Glutamatergic neuron (in vitro differentiated cells): ENCODE measurements around the gene GPC6. TPM values are rescaled to one million over a fixed set of nuclear protein-coding genes. Genes with fewer than 3 reads are reported as not detected.

Source experiments
- DNase-seq: peaks from one replicate; pipeline ENCODE4 v3.0.0; 2022
- H3K27ac Mint-ChIP-seq: one replicate; pipeline ENCODE4 v1.8.0; 2020; ENCODE audit warnings: mild to moderate bottlenecking, mixed read lengths, inconsistent platforms; ENCODE audit not compliant: unreplicated experiment
- H3K27me3 Mint-ChIP-seq: one replicate; pipeline ENCODE4 v1.8.0; 2020; ENCODE audit warnings: mild to moderate bottlenecking, moderate library complexity, mixed read lengths, inconsistent platforms; ENCODE audit not compliant: unreplicated experiment
- H3K36me3 Mint-ChIP-seq: one replicate; pipeline ENCODE4 v1.8.0; 2020; ENCODE audit warnings: mild to moderate bottlenecking, mixed read lengths, inconsistent platforms; ENCODE audit not compliant: unreplicated experiment
- H3K4me1 Mint-ChIP-seq: one replicate; pipeline ENCODE4 v1.8.0; 2020; ENCODE audit warnings: mild to moderate bottlenecking, low read depth, mixed read lengths, inconsistent platforms; ENCODE audit not compliant: unreplicated experiment
- H3K4me3 Mint-ChIP-seq: one replicate; pipeline ENCODE4 v1.8.0; 2020; ENCODE audit warnings: mild to moderate bottlenecking, mixed read lengths, inconsistent platforms; ENCODE audit not compliant: unreplicated experiment
- H3K9me3 Mint-ChIP-seq: one replicate; pipeline ENCODE4 v1.8.0; 2020; ENCODE audit warnings: mild to moderate bottlenecking, moderate library complexity, mixed read lengths, inconsistent platforms; ENCODE audit not compliant: unreplicated experiment
- total RNA-seq: library from RNA; stranded (reverse); fragmentation: NEBNext Ultra II Directional; extraction: Animal tissue kit (Norgen Biotek cat#: 25700); gene quantifications from one replicate; pipeline ENCODE4 v1.2.1, GENCODE V29; 2021; ENCODE audit not compliant: unreplicated experiment
- TF ChIP-seq, protein P1 (sequence below): fragments of 200-600 bp; sonication (generic); IDR thresholded peaks from one replicate; pipeline ENCODE4 v1.5.0; 2021; ENCODE audit not compliant: partially characterized antibody, unreplicated experiment

The GPC6 gene
- total RNA-seq, 1 donor from 2014 or later: 11.8 TPM

DNA sequence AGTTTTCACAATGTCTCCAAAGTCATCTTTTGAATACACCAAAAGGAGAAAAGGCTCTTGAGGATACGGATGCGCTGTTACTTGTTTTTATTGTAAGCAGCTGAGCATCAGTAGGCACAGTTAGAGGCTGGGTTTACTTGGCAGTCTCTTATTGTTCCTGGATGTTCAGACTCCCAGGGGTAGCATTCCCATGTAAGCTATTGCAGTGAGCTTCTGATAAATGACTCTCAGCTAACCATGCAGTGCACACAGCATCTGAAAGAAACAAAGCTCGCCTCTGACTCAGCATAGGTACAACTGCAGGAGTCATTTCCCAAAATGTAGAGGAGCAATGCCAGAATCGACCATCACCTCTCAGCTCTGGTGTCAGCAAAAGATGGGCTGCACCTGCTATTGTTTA lies 1168.1 kb downstream of the GPC6 start:
- Mint-ChIP-seq H3K27ac (no peak overlapping the region), H3K9me3 (peaks cover 2% of the 10 kb centered on the region), H3K27me3 (peaks cover 2% of the 10 kb centered on the region), H3K4me3 (no peak overlapping the region), H3K4me1 (no peaks in the 10 kb centered on the region), H3K36me3 (no peaks in the 10 kb centered on the region)
- DNase-seq: no peak
- TF ChIP-seq, protein P1, sequence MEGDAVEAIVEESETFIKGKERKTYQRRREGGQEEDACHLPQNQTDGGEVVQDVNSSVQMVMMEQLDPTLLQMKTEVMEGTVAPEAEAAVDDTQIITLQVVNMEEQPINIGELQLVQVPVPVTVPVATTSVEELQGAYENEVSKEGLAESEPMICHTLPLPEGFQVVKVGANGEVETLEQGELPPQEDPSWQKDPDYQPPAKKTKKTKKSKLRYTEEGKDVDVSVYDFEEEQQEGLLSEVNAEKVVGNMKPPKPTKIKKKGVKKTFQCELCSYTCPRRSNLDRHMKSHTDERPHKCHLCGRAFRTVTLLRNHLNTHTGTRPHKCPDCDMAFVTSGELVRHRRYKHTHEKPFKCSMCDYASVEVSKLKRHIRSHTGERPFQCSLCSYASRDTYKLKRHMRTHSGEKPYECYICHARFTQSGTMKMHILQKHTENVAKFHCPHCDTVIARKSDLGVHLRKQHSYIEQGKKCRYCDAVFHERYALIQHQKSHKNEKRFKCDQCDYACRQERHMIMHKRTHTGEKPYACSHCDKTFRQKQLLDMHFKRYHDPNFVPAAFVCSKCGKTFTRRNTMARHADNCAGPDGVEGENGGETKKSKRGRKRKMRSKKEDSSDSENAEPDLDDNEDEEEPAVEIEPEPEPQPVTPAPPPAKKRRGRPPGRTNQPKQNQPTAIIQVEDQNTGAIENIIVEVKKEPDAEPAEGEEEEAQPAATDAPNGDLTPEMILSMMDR: no peak

DNA sequence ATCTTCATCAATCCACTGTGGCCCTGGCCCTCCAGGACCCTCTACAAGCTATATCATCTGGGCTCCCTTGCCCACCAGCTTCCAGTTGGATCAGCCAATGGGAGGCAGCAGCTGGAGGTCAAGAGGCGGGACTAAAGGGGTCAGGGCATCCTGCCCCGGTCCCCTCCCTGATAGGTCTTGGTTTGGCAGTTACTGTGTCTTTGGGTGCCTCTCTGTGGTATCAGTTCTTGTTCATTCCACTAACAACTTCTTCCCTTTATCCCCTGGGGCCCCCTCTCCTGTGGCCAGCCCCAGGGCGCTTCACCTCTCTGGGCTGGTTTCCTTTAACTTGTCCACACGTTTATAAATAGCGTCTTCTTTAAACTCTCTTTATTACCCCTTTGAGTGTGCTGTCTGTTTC lies 1169.3 kb downstream of the GPC6 start:
- H3K27me3 Mint-ChIP-seq: no peaks in the 10 kb centered on the region
- H3K27ac Mint-ChIP-seq: no peak overlapping the region
- no peaks in the 10 kb centered on the region for H3K4me1 Mint-ChIP-seq
- DNase-seq: no peak
- no peak overlapping the region for H3K4me3 Mint-ChIP-seq
- peaks cover 2% of the 10 kb centered on the region for H3K9me3 Mint-ChIP-seq
- no peaks in the 10 kb centered on the region for H3K36me3 Mint-ChIP-seq
- TF ChIP-seq, protein P1: no peak

DNA sequence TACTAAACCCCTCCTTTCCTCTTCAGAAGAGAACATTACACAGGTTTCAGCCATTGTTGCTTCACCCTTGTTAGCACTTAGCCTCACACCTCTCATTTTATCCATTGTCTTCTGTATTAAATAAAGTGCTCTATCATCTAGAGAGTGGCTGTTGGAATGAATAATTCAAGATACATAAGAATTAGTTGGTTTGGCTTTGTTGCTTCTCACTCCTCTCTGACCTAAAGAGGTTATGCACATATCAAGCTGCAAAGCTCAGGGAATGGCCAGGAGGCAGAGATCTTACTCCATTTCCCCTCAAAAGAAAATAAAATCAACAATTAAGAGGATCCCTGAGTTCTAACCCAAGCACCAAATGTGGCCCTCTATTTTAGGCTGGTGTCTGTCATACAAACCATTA lies 1173.2 kb downstream of the GPC6 start:
- H3K4me1 Mint-ChIP-seq: no peaks in the 10 kb centered on the region
- DNase-seq: no peak
- no peak overlapping the region for H3K4me3 Mint-ChIP-seq
- TF ChIP-seq, protein P1: no peak
- no peaks in the 10 kb centered on the region for H3K36me3 Mint-ChIP-seq
- no peaks in the 10 kb centered on the region for H3K27me3 Mint-ChIP-seq
- H3K27ac Mint-ChIP-seq: no peak overlapping the region
- H3K9me3 Mint-ChIP-seq: peaks cover 2% of the 10 kb centered on the region

DNA sequence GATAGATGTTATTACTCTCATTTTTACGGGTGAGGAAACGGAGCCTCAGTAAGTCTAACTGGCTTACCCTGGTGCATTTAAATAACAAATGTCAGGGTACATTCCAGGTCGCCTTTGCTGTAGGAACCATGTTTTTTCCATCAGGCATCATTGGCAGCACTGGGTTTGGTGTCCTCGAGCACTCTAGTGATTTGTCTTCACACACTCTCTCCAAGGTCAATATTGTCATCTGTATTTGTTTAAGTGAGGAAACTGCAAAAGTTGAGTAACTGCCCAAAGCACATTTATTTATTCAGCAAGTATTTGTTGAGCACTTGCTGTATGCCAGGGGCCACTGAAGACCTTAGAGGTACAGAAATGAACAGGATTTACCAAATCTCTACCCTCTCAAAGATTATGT lies 1174.3 kb downstream of the GPC6 start:
- Mint-ChIP-seq H3K36me3 (no peaks in the 10 kb centered on the region), H3K4me3 (no peak overlapping the region), H3K27ac (no peak overlapping the region), H3K27me3 (no peaks in the 10 kb centered on the region), H3K9me3 (peaks cover 2% of the 10 kb centered on the region), H3K4me1 (no peaks in the 10 kb centered on the region)
- TF ChIP-seq, protein P1: no peak
- no peak for DNase-seq

DNA sequence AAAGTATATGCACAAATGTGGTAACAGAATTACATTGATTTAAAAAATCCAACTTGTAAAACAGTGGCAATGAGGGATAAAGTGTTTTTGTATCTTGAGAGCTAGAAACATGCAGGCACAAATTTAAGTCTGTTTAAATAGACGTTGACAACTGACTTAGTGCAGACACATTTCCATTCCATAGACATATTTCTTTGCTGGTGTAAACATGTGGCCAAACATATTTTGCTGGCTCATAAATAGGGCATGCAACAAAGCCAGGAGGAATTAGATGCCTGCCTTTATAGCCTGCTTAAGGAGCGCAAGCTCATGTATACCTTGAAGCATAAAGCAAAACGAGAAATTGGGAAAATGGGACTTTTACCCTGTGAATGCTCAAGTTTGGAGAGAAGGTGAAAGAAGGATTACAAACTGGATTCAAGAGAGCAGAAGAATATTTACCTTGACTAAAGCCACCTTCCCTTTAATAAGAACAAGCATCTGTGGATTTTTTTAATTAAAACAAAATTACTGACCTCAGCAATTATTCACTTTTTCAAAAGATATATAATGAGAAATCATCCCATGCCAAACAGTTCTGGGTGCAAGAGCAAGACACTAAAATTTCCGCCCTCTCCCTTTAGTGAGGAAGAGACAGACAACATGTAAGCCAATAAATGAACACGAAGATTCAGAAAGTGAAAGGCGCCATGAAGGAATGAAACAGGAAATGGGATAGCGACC lies 1181.9 kb downstream of the GPC6 start:
- no peaks in the 10 kb centered on the region for H3K9me3 Mint-ChIP-seq
- no peak overlapping the region for H3K27ac Mint-ChIP-seq
- TF ChIP-seq, protein P1: no peak
- H3K27me3 Mint-ChIP-seq: peaks cover 4% of the 10 kb centered on the region
- no peaks in the 10 kb centered on the region for H3K36me3 Mint-ChIP-seq
- DNase-seq: no peak
- no peak overlapping the region for H3K4me3 Mint-ChIP-seq
- H3K4me1 Mint-ChIP-seq: peaks cover 4% of the 10 kb centered on the region
